Kidney epithelial cell (primary cell): Measurements from ENCODE around the gene BET1L. TPM values are rescaled to one million over a fixed set of nuclear protein-coding genes. Genes with fewer than 3 reads are reported as not detected.
A peak's percentile ranks its signal among the peaks of the same experiment; 100 is the strongest.
"Not testable (repeated sequence)": the region's sequence is repeated elsewhere in the genome, so short reads cannot be mapped to it uniquely, and the experiment has no call there.

Experiments used
- DNase-seq: peaks from one replicate; pipeline ENCODE4 v3.0.0-alpha.2; 2010; ENCODE audit warnings: low read depth
- H3K27me3 ChIP-seq: 2 replicates; pipeline ENCODE4 v1.6.0; 2011; ENCODE audit warnings: low read length; ENCODE audit not compliant: control insufficient read depth, insufficient read depth
- H3K36me3 ChIP-seq: 2 replicates; pipeline ENCODE4 v1.5.1; 2011; ENCODE audit warnings: low read length; ENCODE audit not compliant: control insufficient read depth, insufficient read depth
- H3K4me3 ChIP-seq: 2 replicates; pipeline ENCODE4 v1.5.1; 2011; ENCODE audit warnings: low read depth, mild to moderate bottlenecking, control low read depth, low read length
- total RNA-seq: library from RNA; depleted of rRNA; stranded (reverse); fragments of >200 nt; gene quantifications from 2 replicates; pipeline ENCODE4 v1.2.3, GENCODE V29; 2015
- TF ChIP-seq, protein P1 (sequence below): IDR thresholded peaks from 2 replicates; pipeline ENCODE4 v1.5.1; 2011; ENCODE audit warnings: mild to moderate bottlenecking, moderate library complexity, low read length, control low read depth, inconsistent platforms; ENCODE audit not compliant: insufficient read depth, poor library complexity, severe bottlenecking

BET1L gene
- total RNA-seq, 1 donor from 2014 or later: 31.1 TPM

DNA sequence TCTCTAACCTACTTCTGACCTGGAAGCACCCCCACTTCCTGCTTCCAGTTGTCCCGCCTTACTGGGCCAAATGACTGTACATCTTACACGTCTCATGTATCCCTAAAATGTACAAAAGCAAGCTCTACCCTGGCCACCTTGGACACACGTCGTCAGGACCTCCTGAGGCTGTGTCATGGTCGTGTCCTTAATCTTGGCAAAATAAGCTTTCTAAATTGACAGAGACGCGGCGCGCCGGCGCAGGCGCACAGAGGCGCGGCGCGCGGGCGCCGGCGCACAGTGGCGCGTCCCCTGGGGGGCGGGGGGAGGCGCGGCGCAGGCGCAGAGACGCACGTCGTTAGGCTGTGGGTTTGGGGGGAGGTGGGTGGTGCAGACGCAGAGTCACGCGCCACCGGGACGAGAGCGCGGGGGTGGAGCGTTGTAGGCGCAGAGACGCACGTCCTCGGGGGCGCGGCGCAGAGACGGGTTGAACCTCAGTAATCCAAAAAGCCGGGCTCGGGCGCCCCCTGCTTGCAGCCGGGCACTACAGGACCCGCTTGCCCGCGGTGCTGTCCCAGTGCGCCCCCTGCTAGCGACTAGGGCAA is 17.9 kb downstream of the BET1L start:
- H3K4me3 ChIP-seq, H3K36me3 ChIP-seq, H3K27me3 ChIP-seq, DNase-seq: not testable (repeated sequence)
- TF ChIP-seq, protein P1, sequence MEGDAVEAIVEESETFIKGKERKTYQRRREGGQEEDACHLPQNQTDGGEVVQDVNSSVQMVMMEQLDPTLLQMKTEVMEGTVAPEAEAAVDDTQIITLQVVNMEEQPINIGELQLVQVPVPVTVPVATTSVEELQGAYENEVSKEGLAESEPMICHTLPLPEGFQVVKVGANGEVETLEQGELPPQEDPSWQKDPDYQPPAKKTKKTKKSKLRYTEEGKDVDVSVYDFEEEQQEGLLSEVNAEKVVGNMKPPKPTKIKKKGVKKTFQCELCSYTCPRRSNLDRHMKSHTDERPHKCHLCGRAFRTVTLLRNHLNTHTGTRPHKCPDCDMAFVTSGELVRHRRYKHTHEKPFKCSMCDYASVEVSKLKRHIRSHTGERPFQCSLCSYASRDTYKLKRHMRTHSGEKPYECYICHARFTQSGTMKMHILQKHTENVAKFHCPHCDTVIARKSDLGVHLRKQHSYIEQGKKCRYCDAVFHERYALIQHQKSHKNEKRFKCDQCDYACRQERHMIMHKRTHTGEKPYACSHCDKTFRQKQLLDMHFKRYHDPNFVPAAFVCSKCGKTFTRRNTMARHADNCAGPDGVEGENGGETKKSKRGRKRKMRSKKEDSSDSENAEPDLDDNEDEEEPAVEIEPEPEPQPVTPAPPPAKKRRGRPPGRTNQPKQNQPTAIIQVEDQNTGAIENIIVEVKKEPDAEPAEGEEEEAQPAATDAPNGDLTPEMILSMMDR: peak; percentile 8

DNA sequence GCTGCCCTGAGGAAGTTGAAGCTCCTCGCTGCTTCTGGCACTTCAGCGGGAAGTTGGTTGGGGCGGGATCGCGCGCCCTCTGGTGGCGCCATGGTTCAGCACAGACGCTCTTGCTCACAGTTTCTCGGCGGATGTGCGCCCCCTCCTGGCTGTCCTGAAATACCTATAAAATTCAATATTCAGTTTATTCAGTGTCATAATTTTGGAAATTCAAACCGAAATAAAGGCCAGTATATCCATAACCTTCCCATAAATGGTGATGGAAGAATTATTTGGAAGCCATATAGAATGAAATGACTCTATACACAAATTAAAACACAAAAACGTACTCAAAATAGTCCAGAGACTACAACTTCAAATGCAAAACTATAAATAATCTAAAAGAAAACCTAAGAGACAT is 27.0 kb downstream of the BET1L start:
- not testable (repeated sequence) for H3K36me3 ChIP-seq, DNase-seq, H3K27me3 ChIP-seq, H3K4me3 ChIP-seq

Other genes with a start within 250 kb of the BET1L start
- not detected in 2 replicates for gene SCGB1C1, start 14.3 kb downstream of the BET1L start, total RNA-seq
- gene RIC8A, start 309 bp upstream of the BET1L start, total RNA-seq: 116 and 131 TPM in 2 replicates
- 11.4 and 11.8 TPM in 2 replicates for gene SIRT3, start 28.9 kb upstream of the BET1L start, total RNA-seq
- gene PSMD13, start 29.6 kb upstream of the BET1L start, total RNA-seq: 131 and 150 TPM in 2 replicates
- gene NLRP6, start 71.0 kb upstream of the BET1L start, total RNA-seq: not detected in 2 replicates
- 10.5 and 13.1 TPM in 2 replicates for gene PGGHG, start 81.7 kb upstream of the BET1L start, total RNA-seq
- not detected in 2 replicates for gene IFITM5, start 92.1 kb upstream of the BET1L start, total RNA-seq
- gene IFITM2, start 100.4 kb upstream of the BET1L start, total RNA-seq: 39.9 and 55.0 TPM in 2 replicates
- gene IFITM1, start 106.6 kb upstream of the BET1L start, total RNA-seq: 38.2 and 42.4 TPM in 2 replicates
- 93.7 and 125 TPM in 2 replicates for gene IFITM3, start 113.5 kb upstream of the BET1L start, total RNA-seq
- gene B4GALNT4, start 162.1 kb upstream of the BET1L start, total RNA-seq: 24.2 and 31.6 TPM in 2 replicates
- 23.9 and 24.9 TPM in 2 replicates for gene PKP3, start 186.8 kb upstream of the BET1L start, total RNA-seq
- 98.4 and 113 TPM in 2 replicates for gene SIGIRR, start 207.6 kb upstream of the BET1L start, total RNA-seq
- 18.4 and 19.7 TPM in 2 replicates for gene ANO9, start 234.6 kb upstream of the BET1L start, total RNA-seq
- 81.1 and 96.3 TPM in 2 replicates for gene PTDSS2, start 242.9 kb upstream of the BET1L start, total RNA-seq